AML-193 (cell line): ENCODE measurements around the gene N4BP2.
A peak's percentile ranks its signal among the peaks of the same experiment; 100 is the strongest.

ENCODE experiments used
- DNase-seq, 2 experiments: peaks; one replicate each; lab custom pipeline; 2025; lab: John Stamatoyannopoulos, UW

The N4BP2 gene

GRCh38 chr4:40192114-40193015 lies 135.7 kb downstream of the N4BP2 start:
- DNase-seq, result no peak

GRCh38 chr4:40193016-40193571 lies 136.4 kb downstream of the N4BP2 start:
- no peak for DNase-seq

GRCh38 chr4:40193578-40193977 lies 136.9 kb downstream of the N4BP2 start:
- DNase-seq, result no peak

GRCh38 chr4:40194602-40195161 lies 138.0 kb downstream of the N4BP2 start:
- no peak for DNase-seq

- no peak for DNase-seq
Measured at GRCh38 chr4:40195182-40196177, 138.8 kb downstream of the N4BP2 start.

GRCh38 chr4:40196272-40196671 lies 139.6 kb downstream of the N4BP2 start:
- DNase-seq, result no peak

GRCh38 chr4:40196724-40197281 lies 140.2 kb downstream of the N4BP2 start, which contains the start of gene RHOH:
TSS of gene RHOH (plus strand) at chr4:40197031. CDS start at chr4:40243387, 46,356 bp downstream.
- DNase-seq, result peak in 1 of 2 experiments; percentile 21

- DNase-seq, result no peak
Measured at GRCh38 chr4:40197879-40198689, 141.4 kb downstream of the N4BP2 start.

- DNase-seq, result no peak
Measured at GRCh38 chr4:40199179-40199670, 142.6 kb downstream of the N4BP2 start.

GRCh38 chr4:40199999-40200874 lies 143.6 kb downstream of the N4BP2 start:
- DNase-seq, result peak; percentile 85 to 92

GRCh38 chr4:40200875-40201801 lies 144.5 kb downstream of the N4BP2 start:
- DNase-seq, result peak; percentile 46 to 61

- no peak for DNase-seq
Measured at GRCh38 chr4:40201898-40202297, 145.2 kb downstream of the N4BP2 start.

- no peak for DNase-seq
Measured at GRCh38 chr4:40202474-40202873, 145.8 kb downstream of the N4BP2 start.

- no peak for DNase-seq
Measured at GRCh38 chr4:40204507-40205258, 148.0 kb downstream of the N4BP2 start.

- peak; percentile 89 to 91 for DNase-seq
Measured at GRCh38 chr4:40205259-40206198, 148.9 kb downstream of the N4BP2 start.

- peak in 1 of 2 experiments; percentile 21 for DNase-seq
Measured at GRCh38 chr4:40206426-40206825, 149.8 kb downstream of the N4BP2 start.
